Karpas-422 (cell line): Measurements from ENCODE around the gene CRYM. TPM values are rescaled to one million over a fixed set of nuclear protein-coding genes. Genes with fewer than 3 reads are reported as not detected.

Source experiments
- DNase-seq: peaks from one replicate; pipeline ENCODE4 v3.0.0-alpha.2; 2015
- H2AFZ ChIP-seq: fragments of 200-600 bp; sonication (generic); 2 replicates; pipeline ENCODE4 v1.6.1; 2014; ENCODE audit warnings: antibody characterized with exemption, low read length, mixed read lengths
- H3K27ac ChIP-seq: fragments of 200-600 bp; sonication (generic); 2 replicates; pipeline ENCODE4 v1.5.1; 2014; ENCODE audit warnings: mild to moderate bottlenecking, low read length, moderate library complexity
- H3K27me3 ChIP-seq: fragments of 200-600 bp; sonication (generic); 2 replicates; pipeline ENCODE4 v1.6.1; 2014; ENCODE audit warnings: low read length, mixed read lengths
- H3K36me3 ChIP-seq: fragments of 200-600 bp; sonication (generic); 2 replicates; pipeline ENCODE4 v1.6.1; 2014; ENCODE audit warnings: low read length, mixed read lengths; ENCODE audit not compliant: insufficient read depth
- H3K4me1 ChIP-seq: fragments of 200-600 bp; sonication (generic); 2 replicates; pipeline ENCODE4 v1.6.1; 2014; ENCODE audit warnings: mild to moderate bottlenecking, low read length, mixed read lengths
- H3K4me2 ChIP-seq: fragments of 200-600 bp; sonication (generic); 2 replicates; pipeline ENCODE4 v1.6.1; 2014; ENCODE audit warnings: low read length, low read depth, mild to moderate bottlenecking; ENCODE audit not compliant: poor library complexity, severe bottlenecking
- H3K4me3 ChIP-seq: fragments of 200-600 bp; sonication (generic); 2 replicates; pipeline ENCODE4 v1.5.1; 2014; ENCODE audit warnings: mild to moderate bottlenecking, antibody characterized with exemption, low read length, mixed read lengths
- H3K79me2 ChIP-seq: fragments of 200-600 bp; sonication (generic); 2 replicates; pipeline ENCODE4 v1.6.1; 2014; ENCODE audit warnings: mild to moderate bottlenecking, low read length, mixed read lengths
- H3K9ac ChIP-seq: fragments of 200-600 bp; sonication (generic); 2 replicates; pipeline ENCODE4 v1.6.0; 2014; ENCODE audit warnings: low read length
- H3K9me2 ChIP-seq: fragments of 200-600 bp; sonication (generic), shearing (Covaris generic); replicated peaks from 2 replicates; pipeline ENCODE4 v1.6.0; 2014; ENCODE audit warnings: mild to moderate bottlenecking, low read length, moderate library complexity; ENCODE audit not compliant: insufficient read depth
- H3K9me3 ChIP-seq: fragments of 300-700, 200-600 bp; sonication (generic); 2 replicates; pipeline ENCODE4 v1.6.1; 2014; ENCODE audit warnings: low read length, mixed read lengths
- H4K20me1 ChIP-seq: fragments of 200-600 bp; sonication (generic); 2 replicates; pipeline ENCODE4 v1.6.1; 2014; ENCODE audit warnings: mild to moderate bottlenecking, antibody characterized with exemption, low read length, low read depth; ENCODE audit not compliant: insufficient read depth
- total RNA-seq: library from RNA; depleted of rRNA; stranded (reverse); fragments of >200 nt; shearing (Covaris generic); gene quantifications from 2 replicates; pipeline ENCODE4 v1.2.3, GENCODE V29; 2014; ENCODE audit warnings: low replicate concordance

Gene CRYM
- total RNA-seq, 1 experiment from 2014 or later = 6.8 TPM

GRCh38 chr16:21263640-21264570, 14.2 kb downstream of the CRYM start:
- H2AFZ ChIP-seq = no peak overlapping the region
- no peak for DNase-seq
- H3K27ac ChIP-seq = no peak overlapping the region
- peaks cover 13% of the 10 kb centered on the region for H3K4me1 ChIP-seq
- no peak overlapping the region for H3K9ac ChIP-seq
- no peaks in the 10 kb centered on the region for H3K36me3 ChIP-seq
- H3K4me3 ChIP-seq = no peak overlapping the region
- H3K9me2 ChIP-seq = no peaks in the 10 kb centered on the region
- no peaks in the 10 kb centered on the region for H4K20me1 ChIP-seq
- no peaks in the 10 kb centered on the region for H3K79me2 ChIP-seq
- H3K4me2 ChIP-seq = no peak overlapping the region
- no peaks in the 10 kb centered on the region for H3K9me3 ChIP-seq
- H3K27me3 ChIP-seq = no peaks in the 10 kb centered on the region

DNA sequence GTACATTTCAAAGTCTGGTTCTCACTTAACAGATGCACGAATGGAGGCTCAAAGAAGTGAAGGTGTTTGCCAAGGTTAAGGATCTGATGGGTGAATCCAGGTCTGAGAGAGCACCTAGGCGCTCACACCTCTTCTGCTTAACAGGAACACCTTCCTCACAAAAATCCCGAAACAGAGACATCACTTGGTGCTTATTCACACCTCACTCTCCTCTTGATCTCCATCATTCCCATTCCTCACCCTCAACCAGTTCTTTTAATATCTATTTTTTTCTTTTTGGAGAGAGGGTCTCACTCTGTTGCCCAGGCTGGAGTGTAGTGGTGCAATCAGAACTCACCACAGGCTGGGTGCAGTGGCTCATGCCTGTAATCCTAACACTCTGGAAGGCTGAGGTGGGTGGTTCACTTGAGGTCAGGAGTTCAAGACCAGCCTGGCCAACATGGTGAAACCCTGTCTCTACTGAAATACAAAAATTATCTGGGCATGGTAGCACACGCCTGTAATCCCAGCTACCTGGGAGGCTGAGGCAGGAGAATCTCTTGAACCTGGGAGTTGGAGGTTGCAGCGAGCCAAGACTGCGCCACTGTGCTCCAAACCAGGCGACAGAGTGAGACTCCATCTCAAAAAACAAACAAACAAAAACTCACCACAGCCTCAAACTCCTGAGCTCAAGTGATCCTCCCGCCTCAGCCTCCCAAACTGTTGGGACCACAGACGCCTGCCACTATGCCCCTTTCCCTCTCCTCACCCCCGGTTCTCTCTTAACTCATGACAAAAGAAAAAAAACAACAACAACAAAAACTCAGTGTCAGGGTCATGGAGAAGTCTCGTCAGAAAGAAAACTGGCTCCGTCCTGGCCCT, 15.1 kb downstream of the CRYM start:
- DNase-seq = no peak
- no peak overlapping the region for H3K4me3 ChIP-seq
- H3K27me3 ChIP-seq = no peaks in the 10 kb centered on the region
- H3K4me1 ChIP-seq = peaks cover 7% of the 10 kb centered on the region
- H2AFZ ChIP-seq = no peak overlapping the region
- H3K79me2 ChIP-seq = no peaks in the 10 kb centered on the region
- no peak overlapping the region for H3K27ac ChIP-seq
- H4K20me1 ChIP-seq = no peaks in the 10 kb centered on the region
- no peak overlapping the region for H3K9ac ChIP-seq
- no peaks in the 10 kb centered on the region for H3K9me3 ChIP-seq
- no peaks in the 10 kb centered on the region for H3K9me2 ChIP-seq
- no peaks in the 10 kb centered on the region for H3K36me3 ChIP-seq
- no peak overlapping the region for H3K4me2 ChIP-seq

DNA sequence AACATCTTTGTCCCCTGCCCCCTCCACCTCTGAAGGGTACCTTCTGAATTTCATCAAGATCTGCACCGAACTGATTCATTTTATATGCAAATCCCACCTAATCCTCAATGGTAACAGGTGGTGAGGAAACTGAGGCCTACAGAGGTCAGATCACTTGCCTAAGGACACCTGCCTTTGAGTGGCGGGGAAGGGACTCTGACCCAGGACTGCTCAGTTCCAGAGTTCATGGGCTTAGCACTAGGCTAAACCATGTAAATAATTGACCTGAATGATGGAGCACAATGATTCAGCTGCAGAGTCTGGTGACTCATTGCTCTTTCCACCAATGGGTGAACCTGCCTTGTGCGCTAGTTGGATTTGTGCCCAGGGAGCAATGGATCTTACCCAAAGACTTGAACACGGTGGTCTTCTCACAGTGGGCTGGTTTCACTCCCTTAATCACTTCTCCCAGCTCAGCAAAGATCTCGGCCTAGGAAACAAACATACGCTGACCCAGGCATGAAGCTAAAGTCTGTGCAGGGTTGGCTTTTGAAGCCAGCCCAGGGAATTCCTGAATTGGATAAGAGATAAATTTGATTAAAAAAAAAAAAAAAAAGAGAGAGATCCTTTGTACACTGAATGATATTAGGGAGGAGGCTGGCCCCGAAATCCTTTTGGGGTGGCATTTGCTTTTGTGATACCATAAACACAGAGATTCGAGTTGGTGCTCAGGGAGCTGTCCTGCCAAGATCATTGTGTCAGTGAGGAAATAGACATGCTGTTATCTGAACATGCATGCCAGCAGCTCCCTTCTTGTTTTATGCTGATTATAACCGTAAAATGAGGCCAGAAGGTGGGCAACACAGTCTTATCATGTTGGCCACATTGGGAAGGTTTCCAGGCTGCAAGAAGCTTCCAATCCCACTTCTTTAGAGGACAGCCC, 17.0 kb downstream of the CRYM start:
- H3K4me2 ChIP-seq = no peak overlapping the region
- H2AFZ ChIP-seq = no peak overlapping the region
- H3K27ac ChIP-seq = no peak overlapping the region
- H3K9me2 ChIP-seq = no peaks in the 10 kb centered on the region
- no peaks in the 10 kb centered on the region for H3K36me3 ChIP-seq
- H3K79me2 ChIP-seq = no peaks in the 10 kb centered on the region
- H3K9ac ChIP-seq = no peak overlapping the region
- H3K4me3 ChIP-seq = no peak overlapping the region
- no peak for DNase-seq
- H3K4me1 ChIP-seq = peaks cover 7% of the 10 kb centered on the region
- no peaks in the 10 kb centered on the region for H3K27me3 ChIP-seq
- no peaks in the 10 kb centered on the region for H3K9me3 ChIP-seq
- no peaks in the 10 kb centered on the region for H4K20me1 ChIP-seq

DNA sequence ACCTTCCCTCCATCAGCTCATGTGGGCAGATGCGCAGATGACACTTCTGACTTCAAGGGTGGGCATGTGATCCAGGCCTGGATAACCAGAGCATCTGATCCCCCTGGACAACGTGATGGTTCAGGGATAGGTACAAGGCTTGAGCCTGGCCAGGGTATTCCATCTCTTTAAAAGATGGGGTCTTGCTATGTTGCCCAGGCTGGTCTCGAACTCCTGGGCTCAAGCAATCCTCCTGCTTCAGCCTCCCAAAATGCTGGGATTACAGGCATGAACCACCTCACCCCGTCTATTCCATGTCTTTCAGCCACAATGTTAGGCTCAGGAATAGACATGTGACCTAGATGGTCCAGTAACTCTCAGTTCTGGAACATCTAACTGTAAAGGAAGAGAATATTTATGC, 20.8 kb downstream of the CRYM start:
- no peaks in the 10 kb centered on the region for H3K27me3 ChIP-seq
- no peaks in the 10 kb centered on the region for H3K9me2 ChIP-seq
- H3K4me1 ChIP-seq = no peaks in the 10 kb centered on the region
- H3K4me3 ChIP-seq = no peak overlapping the region
- no peaks in the 10 kb centered on the region for H4K20me1 ChIP-seq
- H3K36me3 ChIP-seq = no peaks in the 10 kb centered on the region
- DNase-seq = no peak
- H3K4me2 ChIP-seq = no peak overlapping the region
- no peaks in the 10 kb centered on the region for H3K79me2 ChIP-seq
- H2AFZ ChIP-seq = no peak overlapping the region
- no peak overlapping the region for H3K9ac ChIP-seq
- no peak overlapping the region for H3K27ac ChIP-seq
- H3K9me3 ChIP-seq = no peaks in the 10 kb centered on the region

- Histone ChIP-seq H3K4me3 (no peak overlapping the region), H3K9me2 (no peaks in the 10 kb centered on the region), H3K27me3 (no peaks in the 10 kb centered on the region), H3K4me1 (no peaks in the 10 kb centered on the region), H3K36me3 (no peaks in the 10 kb centered on the region), H3K9me3 (no peaks in the 10 kb centered on the region), H2AFZ (no peak overlapping the region), H4K20me1 (no peaks in the 10 kb centered on the region), H3K79me2 (no peaks in the 10 kb centered on the region), H3K4me2 (no peak overlapping the region), H3K27ac (no peak overlapping the region), H3K9ac (no peak overlapping the region)
- no peak for DNase-seq
Measured at GRCh38 chr16:21256636-21257035, 21.5 kb downstream of the CRYM start.

GRCh38 chr16:21253470-21253869, 24.6 kb downstream of the CRYM start:
- H4K20me1 ChIP-seq = no peaks in the 10 kb centered on the region
- no peaks in the 10 kb centered on the region for H3K27me3 ChIP-seq
- H3K4me3 ChIP-seq = no peak overlapping the region
- H3K4me2 ChIP-seq = no peak overlapping the region
- no peak overlapping the region for H3K9ac ChIP-seq
- H2AFZ ChIP-seq = no peak overlapping the region
- no peak overlapping the region for H3K27ac ChIP-seq
- H3K9me2 ChIP-seq = no peaks in the 10 kb centered on the region
- peak; percentile 63 for DNase-seq
- no peaks in the 10 kb centered on the region for H3K9me3 ChIP-seq
- H3K79me2 ChIP-seq = no peaks in the 10 kb centered on the region
- no peaks in the 10 kb centered on the region for H3K36me3 ChIP-seq
- H3K4me1 ChIP-seq = peaks cover 10% of the 10 kb centered on the region

- Histone ChIP-seq H3K4me2 (peak overlapping the region; percentile 46), H3K27me3 (no peaks in the 10 kb centered on the region), H2AFZ (peak overlapping the region; percentile 34; the same call in 1 of the 2 replicates), H3K4me3 (no peak overlapping the region), H3K9me3 (no peaks in the 10 kb centered on the region), H3K36me3 (no peaks in the 10 kb centered on the region), H3K27ac (no peak overlapping the region), H4K20me1 (no peaks in the 10 kb centered on the region), H3K79me2 (no peaks in the 10 kb centered on the region), H3K4me1 (peaks cover 10% of the 10 kb centered on the region), H3K9ac (no peak overlapping the region; the same call in 1 of the 2 replicates), H3K9me2 (no peaks in the 10 kb centered on the region)
- no peak for DNase-seq
Measured at GRCh38 chr16:21250072-21250923, 27.8 kb downstream of the CRYM start.
